SK-N-SH treated with all-trans-retinoic acid at 6 μM for 48 hours (cell line): ENCODE measurements around the gene DGAT2.

Source experiments
- PATZ1 ChIP-seq: fragments of 250-450 bp; sonication (Bioruptor Pico); IDR thresholded peaks from 2 replicates; pipeline ENCODE4 v1.8.0; 2020; ENCODE audit warnings: mild to moderate bottlenecking, moderate library complexity, borderline replicate concordance
- TSHZ2 ChIP-seq: fragments of 250-450 bp; sonication (Bioruptor Pico); IDR thresholded peaks from 2 replicates; pipeline ENCODE4 v1.5.0; 2020; ENCODE audit warnings: mild to moderate bottlenecking, moderate library complexity
- ZNF565 ChIP-seq: fragments of 450-650 bp; formaldehyde crosslinking; conservative IDR thresholded peaks from 2 replicates; pipeline ENCODE4 v1.5.0; 2020; ENCODE audit warnings: low read depth, mild to moderate bottlenecking, moderate library complexity

- TF ChIP-seq PATZ1, result no peak
- TF ChIP-seq TSHZ2, result no peak
- TF ChIP-seq ZNF565 (CRISPR knock-in tag), result no peak
Measured at GRCh38 chr11:75823415-75823814, 54.8 kb downstream of the DGAT2 start.
